AG09319 (cell line): ENCODE measurements around the gene TTC39B.

ENCODE experiments used
- DNase-seq: peaks from one replicate; pipeline ENCODE4 v3.0.0-alpha.2; 2010; ENCODE audit warnings: low read depth; ENCODE audit errors: extremely low read depth
- CTCF ChIP-seq: IDR thresholded peaks from 2 replicates; pipeline ENCODE4 v1.5.1; 2011; ENCODE audit warnings: low read depth, mild to moderate bottlenecking, inconsistent platforms, low read length, moderate library complexity

The TTC39B gene

DNA sequence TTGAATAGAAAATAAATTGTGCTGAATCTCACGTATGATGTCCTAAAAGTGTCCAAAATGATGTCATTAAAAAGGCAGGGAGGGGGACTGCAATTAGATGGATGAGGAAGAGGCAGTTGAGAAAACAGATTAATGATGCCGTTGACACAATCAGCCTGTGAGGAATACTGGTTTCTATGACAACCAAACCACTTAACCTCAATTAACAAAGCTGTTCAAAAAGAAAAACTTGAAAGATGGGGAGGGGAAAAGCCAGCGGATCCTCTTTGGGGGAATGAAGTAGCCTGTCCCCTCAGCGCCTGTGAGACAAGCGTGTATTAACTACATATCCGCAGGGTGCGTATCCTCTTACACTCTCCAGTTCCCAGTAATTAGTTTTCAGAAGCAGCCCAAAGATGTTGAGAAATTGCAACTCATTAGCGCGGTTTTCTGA lies 160.7 kb downstream of the TTC39B start:
- TF ChIP-seq CTCF, result no peak
- DNase-seq, result no peak

DNA sequence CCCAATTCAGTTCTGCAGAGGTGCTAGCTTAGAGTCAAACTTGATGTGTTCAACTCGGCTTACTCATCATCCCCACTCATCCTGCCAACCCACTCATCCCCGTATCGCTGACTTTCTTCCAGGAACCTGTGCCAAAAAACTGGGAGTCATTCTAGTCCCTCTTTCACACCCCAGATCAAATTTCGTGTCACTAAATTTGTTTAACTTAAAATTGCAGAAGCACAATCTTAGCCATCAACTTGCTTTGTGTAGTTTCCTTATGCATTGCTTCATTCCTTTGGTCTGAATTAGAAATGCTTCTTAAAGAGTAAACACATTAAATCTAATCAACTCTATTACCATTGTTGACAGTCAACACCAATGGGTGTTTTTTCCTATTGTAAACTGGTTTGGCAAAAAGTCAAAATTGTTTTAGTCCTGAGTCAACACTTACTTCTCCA lies 162.4 kb downstream of the TTC39B start:
- no peak for DNase-seq
- no peak for TF ChIP-seq CTCF

DNA sequence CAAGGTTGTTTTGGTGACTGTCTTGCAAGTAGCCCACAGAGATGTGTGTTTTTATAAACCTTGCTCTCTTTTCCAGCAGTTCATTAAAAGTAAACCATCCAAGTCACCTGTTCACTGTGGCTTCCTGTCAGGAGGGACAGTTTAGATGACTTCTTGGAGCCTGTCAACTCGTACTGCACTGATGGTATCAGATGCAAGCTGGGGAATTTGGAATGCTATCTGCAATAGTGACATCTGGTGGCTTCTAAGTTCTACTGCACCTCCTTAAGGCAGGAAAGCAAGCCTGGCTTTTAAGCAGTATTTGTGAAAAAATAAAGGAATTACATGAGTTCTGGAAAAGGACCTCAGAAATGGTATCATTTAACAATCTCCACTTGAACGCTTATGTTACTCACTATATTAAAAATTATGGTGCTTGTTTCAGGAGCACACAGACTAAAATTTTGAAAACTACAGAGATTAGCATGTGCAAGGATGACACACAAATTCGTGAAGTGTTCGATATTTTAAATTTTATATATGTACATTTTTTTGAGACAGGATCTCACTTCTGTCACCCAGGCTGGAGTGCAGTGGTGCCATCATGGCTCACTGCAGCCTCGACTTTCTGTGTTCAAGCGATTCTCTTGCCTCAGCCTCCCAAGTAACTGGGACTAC lies 164.0 kb downstream of the TTC39B start:
- peak; percentile 92 for TF ChIP-seq CTCF

GRCh38 chr9:15140051-15140450 lies 167.0 kb downstream of the TTC39B start:
- DNase-seq, result no peak
- no peak for TF ChIP-seq CTCF

More for the DNA sequence above, 164.0 kb downstream of the TTC39B start:
- DNase-seq, result peak; percentile 16

GRCh38 chr9:15139469-15139868 lies 167.5 kb downstream of the TTC39B start:
- no peak for DNase-seq
- TF ChIP-seq CTCF, result no peak

DNA sequence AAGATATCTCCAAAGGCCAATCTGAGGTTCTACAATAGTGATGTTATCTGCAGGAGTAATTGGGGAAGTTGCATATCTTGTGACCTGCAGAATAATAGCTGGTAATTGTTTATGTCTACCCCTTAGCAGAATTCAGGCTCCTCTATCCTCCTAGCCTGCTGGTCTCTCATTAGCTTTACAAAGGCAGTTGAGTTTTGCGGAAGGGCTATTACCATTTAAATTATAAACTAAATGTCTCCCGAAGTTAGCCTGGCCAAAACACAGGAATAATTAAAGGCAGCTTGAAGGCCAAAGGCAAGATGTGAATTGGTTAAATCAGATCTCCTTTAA lies 168.7 kb downstream of the TTC39B start:
- TF ChIP-seq CTCF, result no peak

GRCh38 chr9:15137658-15138356 lies 169.2 kb downstream of the TTC39B start:
- DNase-seq, result no peak
- TF ChIP-seq CTCF, result no peak

More for the DNA sequence above, 168.7 kb downstream of the TTC39B start:
- DNase-seq, result no peak
